ENCODE results near the gene RNGTT.

DNA sequence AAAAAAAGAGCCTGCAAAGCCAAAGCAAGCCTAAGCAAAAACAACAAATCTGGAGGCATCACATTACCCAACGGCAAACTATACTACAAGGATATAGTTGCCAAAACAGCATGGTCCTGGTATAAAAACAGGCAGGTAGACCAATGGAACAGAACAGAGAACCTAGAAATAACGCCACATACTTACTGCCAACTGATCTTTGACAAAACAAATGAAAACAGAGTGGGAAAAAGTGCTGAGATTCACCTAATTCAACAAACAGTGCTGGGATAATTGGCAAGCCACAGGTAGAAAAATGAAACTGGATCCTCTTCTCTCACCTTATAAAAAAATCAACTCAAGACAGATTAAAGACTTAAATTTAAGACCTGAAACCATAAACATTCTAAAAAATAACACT, 291.8 kb downstream of the RNGTT start:
- TF ChIP-seq POLR2A (IDR thresholded peaks at IDR 0.05) (no peak), POLR2AphosphoS5 (IDR thresholded peaks at IDR 0.05) (no peak)
